PC-3 (cell line): ENCODE measurements around the gene FSTL1. TPM values are rescaled to one million over a fixed set of nuclear protein-coding genes. Genes with fewer than 3 reads are reported as not detected.

ENCODE experiments used
- ATAC-seq: fragments of 200-7000 bp; cut with Tn5 transposase; 2 replicates; pipeline ENCODE4 v1.9.1; 2020; ENCODE audit warnings: mild to moderate bottlenecking, moderate library complexity
- BruUV-seq: library from RNA; stranded (reverse); fragments of 400-500 nt; replicated peaks from 2 replicates; lab custom pipeline; 2021; lab: Mats Ljungman, UMichigan
- CTCF ChIA-PET: fragments of 300-600 bp; sonication (Branson Sonifier 250); formaldehyde crosslinking; loops from one replicate; lab custom pipeline; 2022; ENCODE audit warnings: antibody characterized with exemption; lab: Charles Lee
- POLR2A ChIA-PET: fragments of 300-600 bp; sonication (Branson Sonifier 250); formaldehyde crosslinking; loops from one replicate; lab custom pipeline; 2022; ENCODE audit warnings: antibody characterized with exemption; ENCODE audit not compliant: unreplicated experiment; lab: Charles Lee
- DNase-seq: peaks from one replicate; pipeline ENCODE4 v3.0.0-alpha.2; 2015
- H2AFZ ChIP-seq: fragments of 300-600 bp; sonication (generic); 2 replicates; pipeline ENCODE4 v1.6.0; 2016; ENCODE audit warnings: antibody characterized with exemption, low read length
- H3F3A ChIP-seq: fragments of 300-600 bp; sonication (generic); one replicate; pipeline ENCODE4 v1.6.0; 2017; ENCODE audit warnings: antibody characterized with exemption, low read length, control low read depth, mild to moderate bottlenecking; ENCODE audit not compliant: unreplicated experiment
- H3K27ac ChIP-seq: fragments of 300-600 bp; sonication (generic); 2 replicates; pipeline ENCODE4 v1.5.1; 2016; ENCODE audit warnings: mild to moderate bottlenecking, low read length
- H3K27me3 ChIP-seq: fragments of 300-600 bp; sonication (generic); 2 replicates; pipeline ENCODE4 v1.6.1; 2016; ENCODE audit warnings: low read length, mixed read lengths
- H3K36me3 ChIP-seq: fragments of 300-600 bp; sonication (generic); 2 replicates; pipeline ENCODE4 v1.6.1; 2016; ENCODE audit warnings: low read depth, mixed run types, low read length, mixed read lengths
- H3K4me1 ChIP-seq: fragments of 300-600 bp; sonication (generic); 2 replicates; pipeline ENCODE4 v1.5.1; 2016; ENCODE audit warnings: low read length; ENCODE audit not compliant: insufficient read depth
- H3K4me2 ChIP-seq: fragments of 300-600 bp; sonication (generic); 2 replicates; pipeline ENCODE4 v1.6.0; 2016; ENCODE audit warnings: low read length
- H3K4me3 ChIP-seq: fragments of 300-600 bp; sonication (generic); 2 replicates; pipeline ENCODE4 v1.5.1; 2016; ENCODE audit warnings: mild to moderate bottlenecking, low read length, mixed read lengths
- H3K79me2 ChIP-seq: fragments of 300-600 bp; sonication (generic); 2 replicates; pipeline ENCODE4 v1.6.1; 2017; ENCODE audit warnings: low read length, mixed read lengths
- H3K9ac ChIP-seq: fragments of 300-600 bp; sonication (generic); 2 replicates; pipeline ENCODE4 v1.6.0; 2016; ENCODE audit warnings: mild to moderate bottlenecking, low read length
- H3K9me2 ChIP-seq: fragments of 300-600 bp; sonication (generic); replicated peaks from 2 replicates; pipeline ENCODE4 v1.6.1; 2016; ENCODE audit warnings: mixed run types, low read length, mixed read lengths
- H3K9me3 ChIP-seq: fragments of 300-600 bp; sonication (generic); 2 replicates; pipeline ENCODE4 v1.6.1; 2016; ENCODE audit warnings: low read length, mixed read lengths
- H4K20me1 ChIP-seq: fragments of 300-600 bp; sonication (generic); 2 replicates; pipeline ENCODE4 v1.6.1; 2016; ENCODE audit warnings: low read length, mixed read lengths
- CTCF ChIP-seq: fragments of 300-600 bp; sonication (generic); conservative IDR thresholded peaks from 2 replicates; pipeline ENCODE4 v1.5.1; 2017; ENCODE audit warnings: antibody characterized with exemption, low read depth, mild to moderate bottlenecking, low read length
- EZH2 ChIP-seq: fragments of 300-600 bp; sonication (generic); IDR thresholded peaks from one replicate; pipeline ENCODE4 v1.6.1; 2017; ENCODE audit warnings: antibody characterized with exemption, mild to moderate bottlenecking, low read length; ENCODE audit not compliant: unreplicated experiment
- EZH2phosphoT487 ChIP-seq: fragments of 300-600 bp; sonication (generic); IDR thresholded peaks from 2 replicates; pipeline ENCODE4 v1.6.1; 2018; ENCODE audit warnings: mild to moderate bottlenecking, antibody characterized with exemption, low read length, borderline replicate concordance
- intact Hi-C: fragments of 100-400 bp; cut with micrococcal nuclease; formaldehyde crosslinking; loops from 2 replicates; pipeline ENCODE4 v1.9.0; 2023
- total RNA-seq: library from RNA; depleted of rRNA; stranded (reverse); fragments of >200 nt; gene quantifications from 2 replicates; pipeline ENCODE4 v1.2.3, GENCODE V29; 2014

The FSTL1 gene
- total RNA-seq, 1 experiment from 2014 or later, result 178 TPM

- Histone ChIP-seq H2AFZ (no peak overlapping the region), H3K36me3 (no peaks in the 10 kb centered on the region), H3K9ac (no peak overlapping the region), H3K4me3 (no peak overlapping the region), H3K4me1 (no peaks in the 10 kb centered on the region), H3K9me2 (0 out of 2 replicates have a peak, but pooled peaks cover 3% of the 10 kb centered on the region), H3K4me2 (no peak overlapping the region), H3K27ac (no peak overlapping the region), H3K9me3 (no peaks in the 10 kb centered on the region), H3F3A (no peaks in the 10 kb centered on the region), H4K20me1 (no peaks in the 10 kb centered on the region), H3K79me2 (no peaks in the 10 kb centered on the region), H3K27me3 (peaks cover 47% of the 10 kb centered on the region)
- ATAC-seq, result no peak
- ChIA-PET POLR2A (no interaction called here), CTCF (no interaction called here)
- BruUV-seq, result no TSS peak
- intact Hi-C loops, result no loop called here
- no peak for DNase-seq
- no peak for TF ChIP-seq EZH2phosphoT487
These were observed 86.0 kb downstream of the FSTL1 start for GRCh38 chr3:120364821-120365220.

- H3F3A ChIP-seq, result no peaks in the 10 kb centered on the region
- ChIA-PET POLR2A (no interaction called here), CTCF (no interaction called here)
- DNase-seq, result no peak
- TF ChIP-seq CTCF (no peak), EZH2 (no peak), EZH2phosphoT487 (no peak)
- H3K9me3 ChIP-seq, result no peaks in the 10 kb centered on the region
- no peak overlapping the region for H3K9ac ChIP-seq
- intact Hi-C loops, result no loop called here
- H3K9me2 ChIP-seq, result 0 out of 2 replicates have a peak, but pooled peaks cover 3% of the 10 kb centered on the region
- H4K20me1 ChIP-seq, result no peaks in the 10 kb centered on the region
- H3K79me2 ChIP-seq, result no peaks in the 10 kb centered on the region
- no peaks in the 10 kb centered on the region for H3K36me3 ChIP-seq
- no peak overlapping the region for H2AFZ ChIP-seq
- no TSS peak for BruUV-seq
- H3K27ac ChIP-seq, result no peak overlapping the region
- no peaks in the 10 kb centered on the region for H3K4me1 ChIP-seq
- peaks cover 47% of the 10 kb centered on the region for H3K27me3 ChIP-seq
- no peak overlapping the region for H3K4me2 ChIP-seq
- H3K4me3 ChIP-seq, result no peak overlapping the region
- ATAC-seq, result no peak
These were observed 86.7 kb downstream of the FSTL1 start for GRCh38 chr3:120364101-120364500.

DNA sequence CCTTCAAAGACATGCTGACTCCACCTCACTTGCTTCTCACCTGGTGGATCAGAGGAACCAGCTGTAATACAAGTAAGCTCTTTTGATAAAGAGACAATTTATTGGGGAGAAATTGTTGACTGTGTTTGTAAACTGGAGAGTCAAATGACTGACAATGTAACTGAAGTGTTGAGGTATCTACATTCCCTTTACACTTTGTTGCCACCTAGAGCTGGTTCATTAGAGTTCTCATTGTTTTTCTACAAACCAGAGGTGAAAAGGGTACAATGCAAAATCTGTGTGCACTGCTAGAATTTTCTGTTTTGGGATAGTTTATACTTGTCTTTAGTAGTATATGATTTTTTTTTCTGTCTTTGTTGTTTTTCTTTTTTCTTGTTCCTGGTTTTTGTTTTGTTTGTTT, 93.0 kb downstream of the FSTL1 start:
- Histone ChIP-seq H3K9ac (no peak overlapping the region), H3K79me2 (no peaks in the 10 kb centered on the region), H3K27ac (no peak overlapping the region), H3K9me2 (no peaks in the 10 kb centered on the region), H3K36me3 (no peaks in the 10 kb centered on the region), H3K4me2 (no peak overlapping the region), H3F3A (no peaks in the 10 kb centered on the region), H3K9me3 (no peaks in the 10 kb centered on the region), H3K4me3 (no peak overlapping the region), H3K4me1 (no peaks in the 10 kb centered on the region), H4K20me1 (no peaks in the 10 kb centered on the region), H2AFZ (no peak overlapping the region), H3K27me3 (no peaks in the 10 kb centered on the region)
- no peak for DNase-seq
- POLR2A ChIA-PET, result interaction anchor here (0.6 kb wide), 1 partner anchor 31 kb away, joined by 3 read pairs; no protein-coding TSS in a partner anchor
- ATAC-seq, result peak; percentile 57; the same call in 1 of the 2 replicates
- CTCF ChIA-PET, result interaction anchor here (0.6 to 1.2 kb wide), 2 partner anchors 9 to 32 kb away, joined by 3 to 4 read pairs; no protein-coding TSS in a partner anchor
- BruUV-seq, result no TSS peak
- TF ChIP-seq EZH2phosphoT487, result no peak
- TF ChIP-seq CTCF, result peak; percentile 21; the same call in 1 of the 2 replicates
- intact Hi-C loops, result loop anchor here (1.0 kb wide), 1 partner anchor 114 kb away; no protein-coding TSS in a partner anchor
